NCI-H2227 (cell line): Measurements from ENCODE around the gene NRF1.
A peak's percentile ranks its signal among the peaks of the same experiment; 100 is the strongest.

ENCODE experiments used
- DNase-seq: peaks from one replicate; lab custom pipeline; 2025; ENCODE audit not compliant: unreplicated experiment; lab: John Stamatoyannopoulos, UW

The NRF1 gene

DNA sequence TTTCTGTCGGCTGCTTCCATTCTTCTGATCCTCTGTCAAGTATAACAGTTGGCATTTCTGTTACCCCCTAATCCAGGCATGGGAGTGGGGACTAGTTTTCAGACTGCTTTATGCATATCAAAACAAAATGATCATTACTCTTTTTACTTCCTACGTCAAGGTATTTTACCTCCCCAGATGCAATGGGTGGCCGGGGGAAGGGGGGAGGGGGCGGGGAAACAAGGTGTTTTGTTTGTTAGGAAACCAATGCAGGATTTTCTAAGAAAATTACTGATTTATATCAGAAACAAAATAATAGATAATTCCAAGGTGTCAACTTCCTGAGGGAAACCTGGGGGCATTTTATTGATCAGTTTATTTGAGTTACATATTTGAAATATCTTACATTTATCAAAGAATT, 66.3 kb downstream of the NRF1 start:
- DNase-seq, result no peak

DNA sequence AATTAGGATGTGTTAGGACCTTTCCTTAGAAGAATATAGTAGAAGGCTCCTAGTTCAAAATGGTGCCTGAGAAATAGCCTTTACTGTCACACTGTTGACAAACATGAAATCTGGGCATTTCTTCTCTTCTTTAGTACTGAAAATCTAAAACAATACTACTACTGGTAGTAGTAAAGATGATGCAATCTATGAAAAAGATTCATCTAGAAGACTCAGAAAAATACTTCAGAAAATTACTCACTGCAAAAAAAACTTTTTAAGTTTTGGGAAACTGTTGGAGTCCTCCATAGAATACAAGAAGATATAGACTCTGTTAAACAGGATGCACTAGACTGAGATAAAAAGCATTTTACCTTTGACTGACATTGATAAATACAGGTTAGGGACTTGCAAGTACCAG, 67.1 kb downstream of the NRF1 start:
- no peak for DNase-seq

DNA sequence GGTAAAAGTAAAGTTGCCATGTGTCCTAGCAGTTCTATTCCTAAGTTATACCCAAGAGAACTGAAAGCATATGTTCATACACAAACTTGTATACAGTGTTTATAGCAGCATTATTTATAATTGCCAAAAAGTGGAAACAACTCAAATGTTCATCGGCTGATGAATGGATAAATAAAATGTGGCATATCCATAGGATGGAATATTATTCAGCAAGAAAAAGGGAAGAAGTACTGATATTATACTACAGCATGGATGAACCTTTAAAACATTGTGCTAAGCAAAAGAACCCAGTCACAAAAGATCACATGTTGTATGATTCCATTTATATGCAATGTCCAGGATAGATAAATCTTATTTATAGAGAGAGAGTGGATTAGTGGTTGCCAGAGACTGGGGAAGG, 68.9 kb downstream of the NRF1 start:
- DNase-seq, result no peak

DNA sequence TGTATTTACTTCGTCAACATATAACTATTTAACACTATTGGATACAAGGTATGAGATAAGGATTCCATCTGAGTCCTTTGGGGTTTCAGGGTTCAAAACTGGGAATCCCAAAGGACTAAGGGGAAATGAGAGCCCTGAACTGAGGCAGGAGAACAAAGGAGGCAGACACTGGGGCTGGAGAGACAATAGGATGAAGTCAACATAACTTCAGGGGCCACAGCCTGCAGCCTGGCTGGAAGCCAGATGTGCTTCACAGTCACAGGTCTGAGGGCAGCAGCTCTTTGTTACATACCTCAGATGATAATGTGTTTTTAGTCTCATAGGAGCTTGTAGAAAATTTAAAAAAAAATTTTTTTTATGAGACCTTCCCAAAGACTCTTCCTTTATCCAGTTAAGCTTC, 73.3 kb downstream of the NRF1 start:
- no peak for DNase-seq

DNA sequence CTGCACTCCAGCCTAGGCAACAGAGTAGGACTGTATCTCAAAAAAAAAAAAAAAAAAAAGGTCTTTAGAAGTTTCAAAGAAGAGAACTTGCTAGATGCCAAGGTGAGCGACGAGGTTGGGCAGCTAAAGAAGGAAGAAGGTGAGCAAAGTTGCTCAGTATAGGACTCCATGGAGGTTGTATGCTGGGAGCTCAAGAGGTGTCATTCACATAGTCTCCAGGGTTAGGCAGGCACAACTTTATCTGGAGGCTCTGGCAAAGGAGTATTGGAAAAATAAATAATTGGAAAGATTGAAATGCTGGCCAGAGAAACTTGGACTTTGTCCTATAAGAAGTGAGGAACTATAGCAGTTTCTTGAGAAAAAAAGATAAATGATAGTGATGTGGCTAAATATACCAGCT, 74.5 kb downstream of the NRF1 start:
- DNase-seq, result no peak

DNA sequence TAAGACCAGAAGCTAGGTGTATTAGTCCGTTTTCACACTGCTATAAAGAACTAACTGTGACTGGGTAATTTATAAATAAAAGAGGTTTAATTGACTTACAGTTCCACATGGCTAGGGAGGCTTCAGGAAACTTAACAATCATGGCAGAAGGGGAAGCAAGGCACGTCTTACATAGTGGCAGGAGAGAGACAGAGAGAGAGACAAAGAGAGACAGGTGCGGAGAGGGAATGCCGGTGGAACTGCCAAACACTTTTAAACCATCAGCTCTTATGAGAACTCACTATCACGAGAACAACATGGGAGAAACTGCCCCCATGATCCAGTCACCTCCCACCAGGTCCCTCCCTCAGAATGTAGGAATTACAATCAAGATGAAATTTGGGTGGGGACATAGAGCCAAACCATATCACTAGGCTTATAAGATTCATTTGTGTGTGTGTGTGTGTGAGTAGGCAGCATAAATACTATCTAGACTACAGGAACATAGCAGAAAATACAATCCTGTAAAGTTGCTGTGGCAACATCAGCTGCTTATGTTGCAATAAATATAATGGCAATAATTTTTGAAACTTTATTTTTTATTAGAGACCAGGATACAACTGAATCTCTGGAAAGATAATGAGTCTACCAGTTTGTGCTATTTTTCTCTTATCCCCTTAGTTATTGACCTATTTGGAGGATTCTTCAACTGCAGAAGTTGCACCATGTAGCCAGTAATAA, 77.1 kb downstream of the NRF1 start:
- no peak for DNase-seq

DNA sequence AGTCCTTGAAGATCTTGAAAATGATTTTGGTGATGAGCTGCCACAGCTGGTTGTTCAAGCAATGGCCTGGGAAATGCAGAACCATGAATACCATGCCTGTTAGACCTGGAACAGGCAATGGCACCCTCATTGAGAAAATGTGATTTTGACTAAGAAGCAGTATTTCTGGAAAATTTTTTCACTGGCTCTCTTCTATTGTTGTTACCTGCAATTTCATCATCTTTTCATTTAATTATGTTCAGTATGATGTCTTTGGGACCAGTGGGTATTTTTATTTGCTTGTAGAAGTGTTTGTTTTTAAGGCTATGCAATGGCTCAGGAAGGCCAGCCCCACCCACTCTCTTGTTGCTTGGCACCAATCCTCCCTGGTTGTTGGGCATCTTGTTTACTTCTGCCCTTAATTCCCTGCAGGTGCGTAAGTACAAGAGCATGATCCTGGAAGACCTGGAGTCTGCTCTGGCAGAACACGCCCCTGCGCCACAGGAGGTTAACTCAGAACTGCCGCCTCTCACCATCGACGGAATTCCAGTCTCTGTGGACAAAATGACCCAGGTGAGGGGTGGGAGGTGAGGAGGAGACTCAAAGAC, 78.6 kb downstream of the NRF1 start:
- DNase-seq, result no peak

DNA sequence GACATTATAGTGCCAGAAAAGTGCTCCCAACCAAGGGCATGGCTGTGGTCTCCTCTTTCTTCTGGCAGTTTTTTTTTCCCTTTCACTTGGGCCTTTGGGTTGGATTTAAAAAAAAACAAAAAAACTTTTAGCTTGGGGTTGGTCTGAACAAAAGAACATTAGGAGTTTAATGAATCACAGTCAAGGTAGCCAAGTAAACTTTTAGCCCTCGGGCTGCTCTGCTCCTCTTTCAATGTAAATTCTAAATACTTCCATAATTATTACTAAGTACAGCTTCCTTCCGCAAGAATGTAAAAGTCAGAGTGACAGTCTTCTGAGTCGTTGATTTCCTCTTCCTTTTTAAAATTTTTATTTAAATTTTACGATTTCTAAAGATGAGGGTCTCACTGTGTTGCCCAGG, 79.2 kb downstream of the NRF1 start:
- no peak for DNase-seq

DNA sequence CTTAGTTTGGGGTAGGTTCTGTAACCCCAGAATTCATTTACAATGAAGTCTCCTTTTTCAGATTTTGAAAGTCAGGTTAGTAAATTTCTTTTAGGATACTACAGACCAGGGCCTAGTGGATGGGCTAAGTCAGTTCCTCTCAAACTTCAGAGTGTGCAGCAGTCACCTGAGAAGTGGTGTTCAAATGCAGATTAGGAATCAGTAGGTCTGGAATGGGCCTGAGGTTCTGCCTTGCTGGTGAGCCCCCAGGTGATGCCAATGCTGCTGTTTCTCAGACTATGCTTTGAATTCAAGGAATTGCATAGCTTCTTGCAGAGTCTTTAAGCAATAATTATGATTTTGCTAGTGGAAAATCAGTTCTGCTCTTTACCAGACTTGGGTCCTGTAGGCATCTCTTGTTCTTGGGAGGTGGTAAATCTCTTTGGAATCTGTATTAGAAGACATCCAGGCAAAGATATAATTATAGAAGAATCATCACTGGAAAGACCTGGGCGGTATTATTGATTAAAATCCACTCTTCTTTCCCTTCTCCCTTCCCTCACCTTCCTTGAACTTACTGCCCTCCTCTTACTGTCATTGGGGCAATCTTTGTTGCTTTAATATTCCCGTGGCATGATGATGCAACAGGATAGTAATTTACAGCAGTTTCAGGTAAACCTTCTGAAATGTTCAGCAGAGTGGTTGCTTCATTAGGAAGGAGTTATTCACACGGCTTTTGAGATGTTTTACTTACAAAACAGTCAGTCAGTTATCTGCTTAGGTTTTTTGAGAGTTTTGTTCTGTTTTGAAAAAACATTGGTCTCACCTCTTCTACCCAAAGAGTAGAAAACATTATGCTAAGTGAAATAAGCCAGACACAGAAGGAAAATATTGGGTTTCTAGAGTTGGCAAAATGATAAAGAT, 87.2 kb downstream of the NRF1 start:
- no peak for DNase-seq

DNA sequence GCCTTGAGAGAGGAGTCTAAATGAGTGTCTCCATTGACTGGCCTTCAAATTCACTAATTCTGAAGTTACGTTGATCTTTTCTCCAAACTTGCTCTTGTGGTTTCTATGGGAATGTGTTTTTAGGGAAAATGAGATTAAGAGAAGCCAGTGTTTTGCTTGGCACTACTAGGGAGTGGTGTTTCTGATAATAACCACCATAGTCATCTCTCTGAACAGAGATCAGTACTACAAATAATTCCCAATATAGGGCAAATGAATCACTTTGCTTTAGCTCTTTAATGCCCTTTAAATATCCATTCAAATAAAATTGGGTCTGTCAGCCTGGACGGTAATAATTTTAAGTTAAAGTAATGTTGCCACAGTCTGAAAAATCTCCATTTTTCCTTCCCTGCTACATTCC, 90.8 kb downstream of the NRF1 start:
- DNase-seq, result no peak

DNA sequence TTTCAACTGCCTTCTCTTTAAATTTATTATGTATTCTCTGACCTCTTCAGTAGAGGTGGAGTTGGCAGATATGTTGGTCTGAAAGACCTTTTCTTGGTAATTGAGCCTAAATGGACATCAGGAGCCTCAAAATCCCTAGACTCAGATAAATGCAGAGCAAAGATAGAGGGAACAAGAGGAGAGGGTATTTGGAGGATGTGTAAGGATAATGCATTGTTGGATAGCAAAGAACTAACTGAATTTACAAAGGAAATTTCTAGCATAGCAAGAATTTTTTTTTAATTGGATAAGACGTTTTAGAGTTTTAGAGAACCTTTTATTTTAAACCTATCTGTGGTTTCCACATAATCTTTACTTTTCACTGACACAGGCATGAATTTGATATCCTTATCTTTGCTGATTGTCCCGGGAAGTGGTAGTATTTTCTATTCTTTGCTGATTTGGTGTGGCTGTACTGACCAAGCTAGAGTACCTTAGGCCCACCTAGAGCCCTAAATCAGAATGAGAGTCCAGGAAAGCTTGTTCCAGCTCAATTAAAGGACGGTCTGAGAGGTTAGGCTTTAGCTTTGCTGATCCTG, 91.3 kb downstream of the NRF1 start:
- DNase-seq, result no peak

DNA sequence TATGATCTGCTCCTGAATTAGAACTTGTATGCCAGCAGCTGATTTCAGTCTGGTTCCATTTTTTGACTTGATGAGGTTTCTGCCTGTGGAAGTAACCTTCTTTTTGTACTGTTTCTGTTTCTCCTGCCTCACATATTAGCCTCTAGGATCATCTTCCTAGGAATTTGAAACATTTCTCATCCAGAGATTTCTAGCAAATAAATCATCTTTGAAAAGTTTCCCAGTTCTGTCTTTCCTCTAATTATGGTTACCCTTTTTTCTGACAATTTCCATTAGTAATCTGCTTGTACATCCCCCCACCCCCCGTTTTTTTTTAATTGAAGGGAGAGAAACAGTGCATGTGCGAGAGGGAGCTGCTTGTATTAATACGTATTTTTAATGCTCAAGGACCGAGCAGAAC, 92.2 kb downstream of the NRF1 start:
- DNase-seq, result no peak

DNA sequence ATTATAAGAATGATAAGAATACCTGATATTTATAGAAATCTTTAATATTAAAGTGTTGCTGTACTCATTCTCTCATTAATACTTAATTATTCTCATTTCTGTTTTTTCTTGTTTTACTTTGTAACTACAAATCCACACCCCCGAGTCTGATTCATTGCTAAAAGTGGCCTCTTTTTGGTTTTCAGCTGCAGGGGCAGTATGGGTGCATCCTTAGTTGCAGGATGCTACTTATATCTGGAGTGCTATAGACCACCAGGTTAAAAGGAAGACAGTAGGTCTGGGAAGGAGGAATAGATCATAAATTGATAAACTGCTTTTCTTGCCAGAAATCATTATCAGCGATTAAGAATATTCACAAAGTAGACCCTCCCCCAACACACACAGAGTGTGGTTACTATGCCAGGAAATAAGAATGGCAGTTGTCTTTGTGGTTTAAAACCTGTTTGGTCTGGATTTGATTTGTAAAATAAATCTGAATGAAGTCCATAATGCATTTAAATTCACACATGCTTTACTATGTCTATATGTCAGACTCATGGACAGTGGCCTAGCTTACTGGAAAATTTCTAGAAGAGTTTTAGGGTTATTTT, 96.5 kb downstream of the NRF1 start:
- no peak for DNase-seq

DNA sequence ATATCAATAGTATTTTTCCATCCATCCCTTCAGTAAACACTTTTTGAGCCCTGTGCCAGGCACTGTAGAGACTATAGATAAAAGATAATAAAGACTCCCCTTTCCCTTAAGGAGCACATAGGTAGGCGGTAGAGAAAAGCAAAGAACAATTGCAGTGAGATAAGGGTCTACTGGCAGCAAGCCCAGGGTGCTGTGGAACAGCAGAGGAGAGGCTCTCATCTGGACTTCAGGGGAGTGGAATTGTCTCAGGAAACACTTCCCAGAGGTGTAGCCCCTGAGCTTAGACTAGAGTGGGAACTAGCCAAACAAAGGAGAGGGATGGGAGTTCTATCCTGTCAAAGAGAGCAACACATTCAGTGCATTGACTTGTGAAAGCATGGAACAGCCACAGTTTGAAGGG, 102.0 kb downstream of the NRF1 start:
- DNase-seq, result no peak

DNA sequence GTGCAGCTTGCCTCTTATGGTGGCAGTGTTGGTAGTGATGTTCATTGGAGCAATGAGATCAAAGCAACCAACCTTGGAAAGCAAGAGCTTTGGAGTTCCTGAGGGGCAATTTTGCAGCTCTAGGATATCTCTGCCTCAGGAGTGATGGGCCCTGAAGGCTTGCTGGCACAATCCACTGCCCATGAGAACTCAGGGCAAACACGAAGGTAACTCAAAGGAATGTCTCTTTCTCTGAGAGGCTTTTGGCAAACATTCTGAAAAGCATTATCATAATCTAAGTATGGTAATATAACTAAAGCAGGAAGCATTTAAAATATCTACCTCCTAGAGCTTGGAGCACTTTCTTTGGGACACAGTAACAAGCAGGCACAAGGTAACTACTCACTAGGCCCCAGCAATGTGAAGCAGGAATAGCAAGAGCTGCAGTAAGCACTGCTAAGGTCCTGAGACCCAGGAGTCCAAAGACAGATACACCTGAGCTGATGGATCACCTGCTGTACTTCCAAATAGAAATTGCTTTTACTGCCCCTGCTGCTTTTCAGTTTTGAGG, 103.1 kb downstream of the NRF1 start:
- DNase-seq, result no peak

DNA sequence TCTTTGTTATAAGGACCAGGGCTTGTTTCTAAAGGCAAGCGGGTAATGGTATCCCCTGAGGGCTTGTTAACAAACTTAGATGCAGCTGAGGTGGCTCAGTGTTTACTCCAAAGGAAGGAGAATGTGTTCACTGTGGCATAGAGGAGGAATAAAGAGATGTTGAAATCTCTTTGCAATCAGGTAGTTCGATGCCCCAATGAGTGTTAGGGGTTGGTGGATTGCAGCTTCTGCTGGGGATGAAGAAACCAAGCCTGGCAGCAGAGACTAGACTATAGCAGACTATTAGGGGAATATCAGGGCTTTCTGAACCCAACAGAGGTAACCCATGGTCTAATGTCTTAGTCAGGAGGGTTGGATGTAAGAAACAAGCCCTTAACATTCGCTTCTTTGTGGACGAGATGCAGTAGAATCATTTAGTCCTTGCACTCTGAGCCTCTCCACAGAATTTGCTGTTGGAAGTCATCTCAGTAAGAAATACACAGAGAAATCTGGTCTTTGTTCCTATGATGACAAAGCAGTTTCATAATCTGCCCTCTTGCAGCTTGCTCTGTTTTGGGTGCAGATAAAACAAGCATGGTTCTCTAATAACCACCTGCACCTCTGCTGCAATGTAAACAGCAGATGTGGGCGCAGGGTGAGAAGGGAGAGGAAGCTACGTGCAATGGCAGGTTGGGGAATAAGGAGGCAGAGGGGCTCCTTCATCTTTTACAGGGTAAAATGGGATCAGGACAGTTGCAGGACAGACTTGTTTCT, 108.6 kb downstream of the NRF1 start:
- peak; percentile 32 for DNase-seq

DNA sequence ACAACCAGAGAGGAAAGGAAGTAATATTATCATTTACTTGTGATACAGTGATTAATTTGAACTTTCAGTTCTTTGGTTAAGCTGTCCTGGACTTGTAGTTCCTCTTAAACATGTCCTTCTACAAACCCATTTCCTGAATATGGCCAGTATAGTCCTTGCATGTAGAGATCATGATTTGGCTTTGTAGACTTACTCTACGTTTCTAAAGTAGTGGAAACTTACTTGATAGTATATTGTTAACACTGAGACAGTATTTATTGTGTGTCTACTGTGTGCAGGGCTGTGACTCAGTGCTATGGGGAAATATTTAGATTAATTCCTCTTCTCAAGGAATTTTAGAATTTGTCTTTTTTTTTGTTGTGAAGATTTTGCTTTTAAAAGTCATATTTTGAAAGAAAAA, 109.5 kb downstream of the NRF1 start:
- no peak for DNase-seq

DNA sequence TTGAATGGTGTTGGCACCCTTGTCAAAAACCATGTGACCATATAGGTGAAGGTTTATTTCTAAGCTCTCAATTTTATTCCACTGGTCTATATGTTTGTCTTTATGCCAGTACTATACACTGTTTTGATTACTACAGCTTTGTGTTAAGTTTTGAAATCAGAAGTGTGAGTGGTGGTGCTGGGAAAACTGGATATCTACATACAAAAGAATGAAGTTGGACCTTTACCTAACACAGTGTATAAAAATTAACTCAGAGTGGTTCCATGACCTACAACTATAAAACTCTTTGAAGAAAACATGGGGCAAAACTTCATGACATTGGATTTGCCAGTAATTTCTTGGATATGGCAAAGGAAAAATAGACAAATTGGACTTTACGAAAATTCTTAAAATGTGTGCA, 112.2 kb downstream of the NRF1 start:
- DNase-seq, result no peak

DNA sequence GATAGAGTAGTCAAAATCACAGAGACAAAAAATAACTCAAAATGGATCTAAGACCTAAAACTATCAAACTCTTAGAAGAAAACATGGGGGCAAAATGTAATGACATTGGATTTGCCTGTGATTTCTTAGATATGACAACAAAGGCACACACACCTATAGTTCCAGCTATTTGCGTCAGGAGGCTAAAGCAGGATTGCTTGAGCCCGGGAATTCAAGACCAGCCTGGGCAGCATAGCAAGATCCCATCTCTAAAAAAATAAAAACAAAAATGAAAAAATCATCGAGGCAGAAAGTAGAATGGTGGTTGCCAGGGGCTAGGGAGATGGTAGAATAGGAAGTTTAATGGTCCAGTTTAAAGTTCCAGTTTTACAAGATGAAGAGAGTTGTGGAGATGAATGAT, 113.3 kb downstream of the NRF1 start:
- DNase-seq, result no peak

DNA sequence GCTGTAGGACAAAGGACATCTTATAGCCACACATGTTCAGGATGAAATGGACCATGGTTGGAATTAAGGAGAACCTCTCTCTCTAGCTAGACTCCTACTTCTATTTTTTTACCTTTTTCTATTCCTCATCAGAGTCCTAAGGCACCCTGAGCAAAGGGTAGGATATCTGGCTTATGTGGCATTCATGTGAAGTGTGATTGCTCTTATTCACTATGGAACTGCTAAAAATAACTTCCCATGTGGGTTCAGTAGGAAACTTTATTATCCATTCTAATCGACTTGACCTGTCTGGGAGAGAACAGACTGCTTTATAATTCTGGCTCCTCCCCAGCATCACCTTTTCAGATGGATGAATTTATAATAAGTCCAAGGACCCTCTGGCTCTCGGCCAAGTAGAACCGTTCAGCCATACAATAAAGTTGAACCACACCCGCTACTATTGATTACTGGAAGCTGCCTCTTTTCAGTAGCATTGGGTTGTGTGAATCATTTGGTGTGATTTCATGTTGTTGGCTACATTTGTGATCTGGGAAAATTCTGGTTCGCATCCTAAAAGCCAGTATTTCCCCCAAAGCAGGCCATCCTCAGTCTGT, 117.5 kb downstream of the NRF1 start:
- DNase-seq, result no peak
